Measurements from ENCODE around the gene DHCR24. TPM values are rescaled to one million over a fixed set of nuclear protein-coding genes. Genes with fewer than 3 reads are reported as not detected.

The DHCR24 gene
- total and polyA plus RNA-seq, 2 of the 13 experiments (the other 11 are each of a cell fraction or from before 2014, with no cell fraction given) = 374 to 448 TPM

DNA sequence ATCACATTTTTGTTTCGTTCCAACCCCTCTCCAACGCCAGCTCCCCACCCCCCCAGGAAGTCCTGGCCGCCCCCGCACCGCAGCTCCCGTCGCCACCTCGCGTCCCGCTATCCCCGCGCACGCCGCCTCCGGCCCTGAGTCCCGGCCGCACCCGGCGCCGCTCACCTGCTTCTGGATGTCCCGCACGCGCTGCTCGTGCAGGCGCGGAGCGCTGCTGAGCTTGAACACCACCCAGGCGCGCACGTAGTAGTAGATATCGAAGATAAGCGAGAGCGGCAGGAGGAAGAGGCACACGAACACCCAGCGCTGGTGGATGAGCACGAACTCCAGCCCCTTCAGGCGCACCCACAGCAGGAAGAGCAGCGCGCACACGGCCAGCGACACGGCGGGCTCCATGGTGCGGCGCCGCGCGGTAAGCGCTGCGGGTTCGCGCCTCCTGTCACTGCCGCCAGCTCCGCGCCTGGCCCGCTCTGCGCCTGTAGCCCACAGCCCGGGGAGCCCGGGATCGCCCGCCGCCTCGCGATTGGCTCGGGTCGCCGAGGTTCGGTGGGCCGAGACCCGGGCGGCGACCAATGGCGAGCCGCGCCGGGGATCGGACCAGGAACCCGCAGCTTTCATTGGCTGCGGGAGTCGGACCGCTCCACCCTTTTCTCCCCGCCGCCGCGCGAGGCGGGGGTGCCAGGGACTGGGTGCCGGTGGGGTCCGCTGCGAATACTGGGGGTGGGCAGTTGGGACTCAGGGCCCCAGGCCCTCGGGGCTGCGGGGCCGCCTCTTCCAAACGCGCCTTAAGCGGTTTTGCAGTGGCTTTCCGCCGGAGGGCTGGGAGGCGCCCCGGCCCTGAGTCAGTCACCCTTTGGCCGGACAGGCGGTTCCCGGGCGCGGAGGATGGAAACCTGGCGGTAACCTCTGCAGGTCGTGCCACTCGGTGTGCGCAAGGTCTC, at the start of gene DHCR24 (continued):
- TF ChIP-seq, protein P1, sequence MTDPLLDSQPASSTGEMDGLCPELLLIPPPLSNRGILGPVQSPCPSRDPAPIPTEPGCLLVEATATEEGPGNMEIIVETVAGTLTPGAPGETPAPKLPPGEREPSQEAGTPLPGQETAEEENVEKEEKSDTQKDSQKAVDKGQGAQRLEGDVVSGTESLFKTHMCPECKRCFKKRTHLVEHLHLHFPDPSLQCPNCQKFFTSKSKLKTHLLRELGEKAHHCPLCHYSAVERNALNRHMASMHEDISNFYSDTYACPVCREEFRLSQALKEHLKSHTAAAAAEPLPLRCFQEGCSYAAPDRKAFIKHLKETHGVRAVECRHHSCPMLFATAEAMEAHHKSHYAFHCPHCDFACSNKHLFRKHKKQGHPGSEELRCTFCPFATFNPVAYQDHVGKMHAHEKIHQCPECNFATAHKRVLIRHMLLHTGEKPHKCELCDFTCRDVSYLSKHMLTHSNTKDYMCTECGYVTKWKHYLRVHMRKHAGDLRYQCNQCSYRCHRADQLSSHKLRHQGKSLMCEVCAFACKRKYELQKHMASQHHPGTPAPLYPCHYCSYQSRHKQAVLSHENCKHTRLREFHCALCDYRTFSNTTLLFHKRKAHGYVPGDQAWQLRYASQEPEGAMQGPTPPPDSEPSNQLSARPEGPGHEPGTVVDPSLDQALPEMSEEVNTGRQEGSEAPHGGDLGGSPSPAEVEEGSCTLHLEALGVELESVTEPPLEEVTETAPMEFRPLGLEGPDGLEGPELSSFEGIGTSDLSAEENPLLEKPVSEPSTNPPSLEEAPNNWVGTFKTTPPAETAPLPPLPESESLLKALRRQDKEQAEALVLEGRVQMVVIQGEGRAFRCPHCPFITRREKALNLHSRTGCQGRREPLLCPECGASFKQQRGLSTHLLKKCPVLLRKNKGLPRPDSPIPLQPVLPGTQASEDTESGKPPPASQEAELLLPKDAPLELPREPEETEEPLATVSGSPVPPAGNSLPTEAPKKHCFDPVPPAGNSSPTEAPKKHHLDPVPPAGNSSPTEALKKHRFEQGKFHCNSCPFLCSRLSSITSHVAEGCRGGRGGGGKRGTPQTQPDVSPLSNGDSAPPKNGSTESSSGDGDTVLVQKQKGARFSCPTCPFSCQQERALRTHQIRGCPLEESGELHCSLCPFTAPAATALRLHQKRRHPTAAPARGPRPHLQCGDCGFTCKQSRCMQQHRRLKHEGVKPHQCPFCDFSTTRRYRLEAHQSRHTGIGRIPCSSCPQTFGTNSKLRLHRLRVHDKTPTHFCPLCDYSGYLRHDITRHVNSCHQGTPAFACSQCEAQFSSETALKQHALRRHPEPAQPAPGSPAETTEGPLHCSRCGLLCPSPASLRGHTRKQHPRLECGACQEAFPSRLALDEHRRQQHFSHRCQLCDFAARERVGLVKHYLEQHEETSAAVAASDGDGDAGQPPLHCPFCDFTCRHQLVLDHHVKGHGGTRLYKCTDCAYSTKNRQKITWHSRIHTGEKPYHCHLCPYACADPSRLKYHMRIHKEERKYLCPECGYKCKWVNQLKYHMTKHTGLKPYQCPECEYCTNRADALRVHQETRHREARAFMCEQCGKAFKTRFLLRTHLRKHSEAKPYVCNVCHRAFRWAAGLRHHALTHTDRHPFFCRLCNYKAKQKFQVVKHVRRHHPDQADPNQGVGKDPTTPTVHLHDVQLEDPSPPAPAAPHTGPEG (CRISPR knock-in tag; IDR thresholded peaks at IDR 0.05) = no peak; the same call in 1 of the 2 replicates
- TF ChIP-seq ARHGAP35 (CRISPR knock-in tag; IDR thresholded peaks at IDR 0.05; ENCODE audit: borderline replicate concordance) (no peak; the same call in 1 of the 2 replicates), ISL2 (CRISPR knock-in tag; IDR thresholded peaks at IDR 0.05) (peak; percentile 37; the same call in 1 of the 2 replicates), ELF4 (CRISPR knock-in tag; IDR thresholded peaks at IDR 0.05; ENCODE audit: borderline replicate concordance) (no peak), NR2F2 (IDR thresholded peaks at IDR 0.05; ENCODE audit: borderline replicate concordance, low read depth) (no peak), ZMYM4 (CRISPR knock-in tag; IDR thresholded peaks at IDR 0.05) (peak; percentile 61), KDM1A (CRISPR knock-in tag; IDR thresholded peaks at IDR 0.05) (no peak), SATB2 (CRISPR knock-in tag; IDR thresholded peaks at IDR 0.05) (no peak), REL (CRISPR knock-in tag; conservative IDR thresholded peaks at IDR 0.05) (no peak), GATA4 (IDR thresholded peaks at IDR 0.05; ENCODE audit: borderline replicate concordance, low read depth) (no peak; the same call in 1 of the 2 replicates), ZC3H13 (CRISPR knock-in tag; IDR thresholded peaks at IDR 0.05) (no peak), CHD4 (IDR thresholded peaks at IDR 0.05; ENCODE audit: borderline replicate concordance, low read length) (no peak), ATF1 (CRISPR knock-in tag; IDR thresholded peaks at IDR 0.05) (no peak), STAG1 (CRISPR knock-in tag; IDR thresholded peaks at IDR 0.05) (peak; percentile 6; the same call in 1 of the 2 replicates), ZBTB1 (CRISPR knock-in tag; IDR thresholded peaks at IDR 0.05; ENCODE audit: borderline replicate concordance) (no peak), MED8 (CRISPR knock-in tag; IDR thresholded peaks at IDR 0.05; ENCODE audit: insufficient replicate concordance) (peak; percentile 92), CCAR2 (optimal IDR thresholded peaks at IDR 0.05; ENCODE audit: low read depth, low read length) (no peak)
- TF ChIP-seq, protein P2, sequence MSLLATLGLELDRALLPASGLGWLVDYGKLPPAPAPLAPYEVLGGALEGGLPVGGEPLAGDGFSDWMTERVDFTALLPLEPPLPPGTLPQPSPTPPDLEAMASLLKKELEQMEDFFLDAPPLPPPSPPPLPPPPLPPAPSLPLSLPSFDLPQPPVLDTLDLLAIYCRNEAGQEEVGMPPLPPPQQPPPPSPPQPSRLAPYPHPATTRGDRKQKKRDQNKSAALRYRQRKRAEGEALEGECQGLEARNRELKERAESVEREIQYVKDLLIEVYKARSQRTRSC (CRISPR knock-in tag; IDR thresholded peaks at IDR 0.05; ENCODE audit: low read depth) = no peak
- TF ChIP-seq, protein P3, sequence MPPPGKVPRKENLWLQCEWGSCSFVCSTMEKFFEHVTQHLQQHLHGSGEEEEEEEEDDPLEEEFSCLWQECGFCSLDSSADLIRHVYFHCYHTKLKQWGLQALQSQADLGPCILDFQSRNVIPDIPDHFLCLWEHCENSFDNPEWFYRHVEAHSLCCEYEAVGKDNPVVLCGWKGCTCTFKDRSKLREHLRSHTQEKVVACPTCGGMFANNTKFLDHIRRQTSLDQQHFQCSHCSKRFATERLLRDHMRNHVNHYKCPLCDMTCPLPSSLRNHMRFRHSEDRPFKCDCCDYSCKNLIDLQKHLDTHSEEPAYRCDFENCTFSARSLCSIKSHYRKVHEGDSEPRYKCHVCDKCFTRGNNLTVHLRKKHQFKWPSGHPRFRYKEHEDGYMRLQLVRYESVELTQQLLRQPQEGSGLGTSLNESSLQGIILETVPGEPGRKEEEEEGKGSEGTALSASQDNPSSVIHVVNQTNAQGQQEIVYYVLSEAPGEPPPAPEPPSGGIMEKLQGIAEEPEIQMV (CRISPR knock-in tag; IDR thresholded peaks at IDR 0.05; ENCODE audit: low read depth) = peak; percentile 100
- TF ChIP-seq, protein P4, sequence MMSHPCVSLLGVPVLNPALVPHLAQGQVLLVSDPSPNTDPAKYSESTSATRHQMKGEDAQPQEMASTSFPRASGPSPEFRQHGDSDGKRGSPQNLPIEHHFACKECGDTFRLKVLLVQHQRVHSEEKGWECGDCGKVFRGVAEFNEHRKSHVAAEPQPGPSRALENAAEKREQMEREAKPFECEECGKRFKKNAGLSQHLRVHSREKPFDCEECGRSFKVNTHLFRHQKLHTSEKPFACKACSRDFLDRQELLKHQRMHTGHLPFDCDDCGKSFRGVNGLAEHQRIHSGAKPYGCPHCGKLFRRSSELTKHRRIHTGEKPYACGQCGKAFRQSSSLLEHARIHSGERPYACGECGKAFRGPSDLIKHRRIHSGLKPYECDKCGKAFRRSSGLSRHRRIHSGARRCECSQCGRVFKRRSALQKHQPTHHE (CRISPR knock-in tag; IDR thresholded peaks at IDR 0.05; ENCODE audit: borderline replicate concordance) = peak; percentile 63

All from HepG2 (cell line).